NCI-H446 (cell line): ENCODE measurements around the gene PCNX1.
"Not testable (repeated sequence)": the region's sequence is repeated elsewhere in the genome, so short reads cannot be mapped to it uniquely, and the experiment has no call there.

Source experiments
- DNase-seq, 2 experiments: peaks; one replicate each; lab custom pipeline; 2025; lab: John Stamatoyannopoulos, UW

PCNX1 gene

GRCh38 chr14:71122866-71123565 is 215.8 kb downstream of the PCNX1 start:
- DNase-seq, result no peak

- DNase-seq, result no peak
These were observed 216.4 kb downstream of the PCNX1 start for GRCh38 chr14:71123579-71124135.

- not testable (repeated sequence) for DNase-seq
These were observed 222.6 kb downstream of the PCNX1 start for GRCh38 chr14:71129716-71130490.

- no peak for DNase-seq
These were observed 223.4 kb downstream of the PCNX1 start for GRCh38 chr14:71130491-71131179.

- DNase-seq, result no peak
These were observed 226.0 kb downstream of the PCNX1 start for GRCh38 chr14:71133296-71133695.

GRCh38 chr14:71135496-71135895 is 228.2 kb downstream of the PCNX1 start:
- DNase-seq, result no peak

- DNase-seq, result no peak
These were observed 228.7 kb downstream of the PCNX1 start for GRCh38 chr14:71135911-71136310.

- DNase-seq, result no peak
These were observed 229.3 kb downstream of the PCNX1 start for GRCh38 chr14:71136386-71137060.

GRCh38 chr14:71137536-71138447 is 230.5 kb downstream of the PCNX1 start:
- peak in 1 of 2 experiments; percentile 39 for DNase-seq

- peak; percentile 25 to 74 for DNase-seq
These were observed 231.4 kb downstream of the PCNX1 start for GRCh38 chr14:71138448-71139293.

- no peak for DNase-seq
These were observed 232.2 kb downstream of the PCNX1 start for GRCh38 chr14:71139294-71139946.

GRCh38 chr14:71140157-71140556 is 232.9 kb downstream of the PCNX1 start:
- DNase-seq, result no peak

GRCh38 chr14:71141701-71142374 is 234.6 kb downstream of the PCNX1 start:
- no peak for DNase-seq

- DNase-seq, result no peak
These were observed 235.2 kb downstream of the PCNX1 start for GRCh38 chr14:71142375-71143038.

- no peak for DNase-seq
These were observed 236.4 kb downstream of the PCNX1 start for GRCh38 chr14:71143381-71144290.

- not testable (repeated sequence) for DNase-seq
These were observed 240.1 kb downstream of the PCNX1 start for GRCh38 chr14:71147335-71147734.

GRCh38 chr14:71148627-71149026 is 241.4 kb downstream of the PCNX1 start:
- no peak for DNase-seq
